NCI-H69 (cell line): Measurements from ENCODE around the gene WSB2.

Source experiments
- DNase-seq: peaks from one replicate; lab custom pipeline; 2025; lab: John Stamatoyannopoulos, UW

WSB2 gene

DNA sequence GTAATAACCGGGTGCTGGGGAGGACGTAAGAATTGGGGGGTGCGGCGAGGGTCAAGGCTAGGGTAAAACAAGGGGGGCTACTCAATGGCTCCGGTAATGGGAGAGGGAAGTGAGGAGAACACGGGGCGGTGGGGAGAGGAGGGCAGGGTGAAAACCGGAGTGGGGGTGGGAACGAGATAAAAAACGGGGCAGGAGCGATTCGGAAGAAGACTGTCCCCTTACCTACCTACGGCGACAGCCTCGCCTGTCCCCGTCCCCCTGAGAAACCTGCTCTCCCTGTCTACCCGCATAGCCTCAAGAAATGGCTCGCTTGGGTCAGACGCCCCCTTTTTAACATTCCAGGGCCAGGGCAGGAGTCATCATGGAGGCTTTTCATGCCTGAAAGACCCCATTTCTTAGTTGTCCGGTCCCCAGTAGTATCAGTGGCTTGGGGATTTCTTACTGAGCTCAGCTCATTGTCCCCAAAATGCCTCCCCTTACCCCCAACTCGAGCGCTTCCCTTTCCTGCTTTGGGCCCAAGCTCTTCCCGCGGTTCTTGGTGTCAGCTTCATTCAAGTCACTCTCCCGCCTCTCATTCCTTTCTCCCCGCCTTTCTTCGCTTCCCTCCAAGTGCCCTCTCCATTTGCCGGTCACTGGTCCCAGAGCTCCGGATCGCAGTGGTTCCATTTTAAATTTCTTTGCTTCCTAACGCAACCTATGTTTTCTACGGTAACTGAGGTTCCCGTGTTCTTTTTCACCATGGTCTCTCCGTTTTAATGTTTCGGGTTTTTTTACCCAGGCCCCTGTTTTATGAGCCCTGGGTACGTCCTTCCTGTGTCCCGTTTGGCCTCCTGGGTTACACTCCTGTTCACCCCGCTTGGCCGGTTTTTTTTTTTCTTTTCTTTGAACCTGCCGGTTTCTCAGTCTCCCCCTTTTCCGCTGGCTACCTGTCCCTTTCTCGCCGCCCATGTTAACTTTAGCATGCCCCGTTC lies 1.2 kb upstream of the WSB2 start:
- DNase-seq: peak; percentile 59

DNA sequence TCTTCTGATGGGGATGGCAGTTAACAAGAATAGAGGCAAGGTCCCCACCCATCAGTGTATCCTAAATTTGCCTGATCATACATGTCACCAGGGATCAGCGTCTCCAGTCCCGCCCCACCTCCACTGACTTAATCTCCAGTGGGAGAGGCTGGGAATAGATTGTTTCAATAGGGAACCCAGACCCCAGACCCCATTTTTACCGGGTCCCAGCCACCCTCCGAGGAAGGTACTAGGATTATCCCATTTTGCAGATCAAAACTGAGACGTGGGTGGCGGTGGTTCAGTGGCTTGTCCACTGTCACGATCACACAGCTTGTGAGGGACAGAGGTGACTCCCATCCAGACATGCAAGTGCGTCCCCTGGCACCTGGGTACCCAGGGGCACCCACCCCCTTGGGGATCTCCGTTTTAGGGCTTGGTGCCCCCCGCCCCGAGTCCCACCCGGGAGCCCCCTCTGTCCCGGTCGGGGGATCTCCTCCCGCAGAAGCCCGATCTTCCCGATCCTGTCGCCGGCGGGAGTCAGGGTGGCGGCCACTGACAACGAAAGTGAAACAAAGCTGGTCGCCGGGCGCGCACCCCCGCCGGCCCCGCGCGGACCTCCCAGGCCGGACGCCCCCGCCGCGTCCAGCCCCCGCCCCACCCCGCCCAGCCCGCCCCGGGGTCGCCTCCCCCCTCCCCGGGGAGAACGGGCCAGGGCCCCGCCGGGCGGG lies 523 bp downstream of the WSB2 start:
- DNase-seq: peak; percentile 79

DNA sequence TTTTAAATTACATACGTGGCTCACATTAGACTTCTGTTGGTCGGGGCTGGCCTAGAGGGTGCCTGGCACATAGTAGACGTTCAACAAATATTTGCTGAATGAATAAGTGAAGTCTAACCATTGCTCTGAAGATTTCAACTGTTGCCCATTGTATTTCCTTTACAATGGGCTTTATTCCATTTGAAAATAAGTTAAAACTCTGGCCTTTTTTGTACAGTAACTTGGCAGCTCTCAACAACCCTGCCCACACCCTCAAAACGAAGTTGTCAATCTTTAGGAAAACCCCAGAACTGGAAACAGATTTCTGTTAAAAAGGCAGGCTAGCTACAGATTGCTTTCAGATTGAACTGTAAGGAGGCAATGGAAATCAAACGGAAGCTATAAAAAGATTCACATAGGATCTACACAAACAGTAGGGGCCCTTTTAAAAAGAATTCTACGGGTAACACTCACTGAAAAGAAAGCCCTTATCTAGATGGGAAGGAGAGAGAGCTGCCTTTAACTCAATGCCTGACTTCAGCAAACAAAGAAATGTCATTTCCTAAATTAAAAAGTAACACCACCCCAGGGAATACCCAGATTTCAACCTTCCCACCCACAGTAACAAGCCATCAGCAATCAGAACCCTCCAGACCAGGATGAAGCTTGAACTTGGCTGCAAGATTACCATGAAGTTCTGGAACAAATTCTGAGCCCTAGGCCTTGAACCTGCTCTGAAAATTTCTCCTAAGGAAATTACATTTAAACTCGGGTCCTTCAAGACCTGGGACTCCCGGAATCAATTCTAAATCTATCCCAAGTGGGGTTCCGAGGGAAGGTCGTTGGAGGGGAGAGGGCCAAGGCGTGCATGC lies 1.4 kb downstream of the WSB2 start:
- peak; percentile 72 for DNase-seq

DNA sequence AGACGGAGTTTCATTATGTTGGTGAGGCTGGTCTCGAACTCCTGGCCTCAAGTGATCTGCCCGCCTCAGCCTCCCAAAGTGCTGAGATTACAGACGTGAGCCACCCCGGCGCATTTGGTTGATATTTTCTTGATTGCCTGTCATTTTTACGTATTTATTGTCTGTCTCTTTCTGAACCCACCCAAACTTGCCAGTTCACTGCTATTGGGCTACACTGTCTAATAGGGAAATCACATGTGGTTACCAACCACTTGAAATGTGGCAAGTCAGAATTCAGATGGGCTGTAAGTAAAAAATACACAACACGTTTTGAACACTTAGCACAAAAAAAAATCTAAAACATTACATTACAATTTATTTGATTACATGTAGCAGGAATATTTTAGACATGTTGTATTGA lies 2.1 kb downstream of the WSB2 start:
- DNase-seq: peak; percentile 29

DNA sequence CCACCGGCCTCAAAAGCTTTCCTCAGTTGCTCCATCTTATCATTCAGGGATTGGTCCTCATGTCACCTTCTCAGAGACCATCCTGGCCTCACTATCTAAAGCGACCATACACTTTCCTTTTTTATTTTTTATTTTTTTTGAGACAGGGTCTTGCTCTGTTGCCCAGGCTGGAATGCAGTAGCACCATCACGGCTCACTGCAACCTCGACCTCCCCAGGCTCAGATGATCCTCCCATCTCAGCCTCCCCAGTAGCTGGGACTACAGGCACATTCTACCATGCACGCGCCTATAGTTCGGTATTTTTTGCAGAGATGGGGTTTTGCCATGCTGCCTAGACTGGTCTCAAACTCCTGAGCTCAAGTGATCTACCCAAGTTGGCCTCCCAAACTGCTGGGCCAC lies 2.8 kb downstream of the WSB2 start:
- DNase-seq: no peak

DNA sequence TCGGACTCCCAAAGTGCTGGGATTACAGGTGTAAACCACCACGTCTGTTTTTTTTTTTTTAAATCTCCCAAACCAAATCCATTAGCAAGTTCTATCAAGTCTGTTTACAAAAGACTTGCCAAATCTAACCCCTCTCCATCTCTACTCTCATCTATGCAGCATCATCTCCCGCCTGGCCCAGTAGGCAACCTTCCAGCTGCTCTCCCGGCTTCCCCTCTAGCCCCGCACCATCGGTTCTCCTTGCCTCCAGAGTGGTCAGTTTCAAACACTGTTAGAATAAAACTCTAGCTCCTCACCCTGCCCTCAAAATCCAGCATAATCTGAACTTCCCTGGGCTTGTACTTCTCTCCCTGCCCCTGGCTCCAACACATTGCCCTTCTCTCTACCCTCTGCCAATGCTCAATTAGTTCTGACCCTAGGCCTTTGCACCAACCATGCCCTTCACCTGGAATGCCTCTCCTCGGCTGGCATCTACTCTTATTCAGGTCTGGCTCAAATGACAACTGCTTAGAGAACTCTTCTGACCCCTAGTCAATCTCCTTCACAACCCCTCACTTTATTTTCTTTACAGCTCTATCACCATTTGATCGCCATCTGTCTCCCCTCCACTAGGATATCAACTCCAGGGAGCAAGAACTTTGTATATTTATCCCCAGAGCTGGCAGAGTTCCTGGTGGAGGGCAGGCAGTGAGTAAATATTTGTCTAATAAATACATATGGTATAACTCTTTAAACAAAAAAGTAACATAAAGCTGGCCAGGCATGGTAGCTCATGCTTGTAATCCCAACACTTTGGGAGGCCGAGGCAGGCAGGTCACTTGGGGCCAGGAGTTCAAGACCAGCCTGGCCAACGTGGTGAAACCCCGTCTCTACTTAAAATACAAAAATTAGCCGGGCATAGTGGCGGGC lies 4.9 kb downstream of the WSB2 start:
- DNase-seq: peak; percentile 93

DNA sequence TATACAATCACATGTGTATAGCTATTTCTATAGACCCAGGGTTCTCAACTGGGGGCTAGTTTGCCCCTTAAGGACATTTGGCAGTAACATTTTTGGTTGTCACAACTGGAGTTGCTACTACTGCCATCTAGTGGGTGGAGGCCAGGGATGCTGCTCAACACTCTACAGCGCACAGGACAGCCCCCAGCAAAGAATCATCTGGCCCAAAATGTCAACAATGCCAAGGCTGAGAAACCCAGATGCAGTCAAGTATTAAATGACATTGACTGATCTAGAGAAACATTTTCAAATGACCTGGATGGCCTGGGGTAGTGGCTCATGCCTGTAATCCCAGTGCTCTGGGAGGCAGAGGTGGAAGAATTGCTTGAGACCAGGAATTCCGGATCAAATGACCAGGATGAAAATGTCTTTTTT lies 5.8 kb downstream of the WSB2 start:
- peak; percentile 81 for DNase-seq

DNA sequence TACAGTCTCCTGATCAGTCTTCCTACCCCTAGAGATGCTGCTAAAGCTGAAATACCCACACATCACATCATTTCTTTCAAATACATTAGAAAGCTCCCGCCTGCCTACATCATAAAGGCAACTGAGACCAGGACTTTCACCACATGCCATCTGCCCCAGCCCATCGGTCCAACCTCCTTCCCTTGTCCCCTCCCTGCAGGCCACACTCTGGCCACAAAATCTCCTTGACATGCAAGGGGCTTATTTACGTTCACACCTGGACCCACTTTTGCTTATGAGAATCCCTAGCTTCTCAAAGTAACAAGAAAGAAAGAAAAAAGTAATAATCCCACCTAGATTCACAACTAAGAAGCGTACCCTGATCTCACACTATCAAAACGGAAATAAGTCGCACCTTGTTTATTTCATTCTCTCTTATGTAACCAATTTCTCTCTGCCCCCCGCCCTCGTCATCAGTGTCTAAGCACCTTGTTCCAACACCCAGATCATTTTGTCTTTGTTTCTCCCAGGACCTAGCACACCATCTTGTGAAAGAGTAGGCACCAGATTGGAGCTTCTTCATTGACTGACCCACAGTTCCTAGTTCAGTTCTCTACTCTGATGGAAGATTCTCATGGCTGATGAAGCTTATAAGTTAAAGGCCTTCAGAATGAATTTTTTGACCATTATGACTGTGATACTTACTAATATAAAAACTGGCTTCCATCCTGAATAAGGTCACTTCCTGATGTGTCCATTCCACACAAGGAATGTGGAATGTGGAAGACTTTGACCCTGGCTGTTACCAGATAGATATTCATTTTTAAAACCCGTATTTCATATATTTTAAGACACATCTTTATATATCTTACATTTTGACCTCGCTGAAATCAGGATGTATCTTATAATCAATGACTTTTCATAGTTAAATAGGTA lies 7.7 kb downstream of the WSB2 start:
- DNase-seq: no peak

DNA sequence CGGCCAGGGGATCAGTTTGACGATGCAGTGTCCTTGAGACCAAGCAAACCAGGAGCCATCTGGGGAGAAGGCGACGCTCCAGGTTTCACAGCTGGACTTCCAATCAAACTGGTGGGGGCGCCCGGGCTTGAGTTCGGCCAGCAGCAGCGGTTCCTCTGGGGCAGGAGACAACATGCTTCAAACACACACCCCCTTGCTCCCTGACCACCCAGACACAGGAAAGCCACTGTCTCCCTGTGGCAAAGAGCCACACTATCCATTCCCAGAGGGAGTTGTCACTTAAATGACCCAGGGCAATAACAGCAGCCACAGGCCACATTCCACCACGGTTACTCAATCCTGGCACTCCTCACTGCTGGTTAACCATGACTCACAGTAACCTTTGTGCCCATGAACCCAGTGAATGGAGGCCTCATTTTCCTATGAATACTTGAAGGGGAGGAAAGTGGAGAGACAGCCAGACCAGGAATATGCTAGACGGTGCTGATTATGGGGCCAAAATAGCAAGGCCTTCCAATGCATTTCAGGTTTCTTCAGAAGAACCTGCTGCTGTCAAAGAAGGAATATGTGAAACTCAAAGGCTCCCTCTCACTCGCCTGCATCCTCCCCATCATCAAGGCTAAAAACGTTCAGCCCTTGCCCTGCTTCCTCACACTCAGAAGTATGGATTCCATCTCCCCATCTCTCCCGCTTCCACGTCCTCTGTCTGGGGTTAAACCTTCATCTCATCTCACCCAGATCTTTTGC lies 8.5 kb downstream of the WSB2 start:
- no peak for DNase-seq

DNA sequence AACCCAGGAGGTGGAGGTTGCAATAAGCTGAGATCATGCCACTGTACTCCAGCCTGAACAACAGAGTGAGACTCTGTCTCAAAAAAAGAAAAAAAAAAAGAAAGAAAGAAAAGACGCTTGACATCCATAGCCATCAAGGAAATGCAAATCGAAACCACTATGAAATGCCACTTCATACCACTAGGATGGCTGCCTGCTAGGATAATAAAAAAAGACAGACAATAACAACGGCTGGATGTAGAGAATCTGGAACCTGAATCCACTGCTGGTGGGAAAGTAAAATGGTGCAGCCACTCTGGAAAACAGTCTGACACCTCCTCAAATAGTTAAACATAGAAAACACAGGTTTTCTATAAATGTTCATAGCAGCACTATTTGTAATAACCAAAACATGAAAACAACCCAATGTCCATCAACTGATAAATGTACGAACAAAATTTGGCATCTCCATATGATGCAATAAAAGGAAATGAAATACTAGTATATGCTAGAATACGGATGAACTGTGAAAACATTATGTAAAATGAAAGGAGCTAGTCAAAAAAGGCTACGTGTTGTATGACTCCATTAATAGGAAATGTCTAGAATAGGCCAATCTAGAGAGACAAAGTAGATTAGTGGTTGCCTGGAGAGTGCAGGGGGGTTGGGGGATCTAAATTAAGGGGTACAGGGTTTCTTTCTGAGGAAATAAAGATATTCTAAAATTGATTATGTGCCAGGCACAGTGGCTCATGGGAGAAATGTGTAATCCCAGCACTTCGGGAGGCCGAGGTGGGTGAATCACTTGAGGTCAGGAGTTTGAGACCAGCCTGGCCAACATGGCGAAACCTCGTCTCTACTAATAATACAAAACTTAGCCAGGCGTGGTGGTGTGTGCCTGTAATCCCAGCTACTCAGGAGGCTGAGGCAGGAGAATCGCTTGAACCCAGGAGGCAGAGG lies 9.7 kb downstream of the WSB2 start:
- no peak for DNase-seq

DNA sequence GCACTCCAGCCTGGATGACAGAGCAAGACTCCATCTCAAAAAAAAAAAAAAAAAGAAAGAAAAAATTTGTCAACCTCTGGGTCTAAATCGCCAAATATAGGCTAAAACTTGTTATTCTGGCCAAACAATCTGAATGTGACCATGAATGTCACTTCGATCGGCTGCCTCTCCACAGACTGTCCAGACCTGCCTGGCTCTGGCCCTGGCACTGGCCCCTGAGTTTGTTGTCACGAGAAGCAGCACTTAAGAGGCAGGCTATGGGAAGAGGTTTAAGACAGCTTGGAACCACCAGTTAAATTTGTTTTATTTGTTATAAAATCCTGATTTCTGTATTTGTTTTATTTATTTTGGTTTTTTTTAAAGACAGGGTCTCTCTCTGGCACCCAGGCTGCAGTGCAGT lies 14.5 kb downstream of the WSB2 start:
- no peak for DNase-seq

DNA sequence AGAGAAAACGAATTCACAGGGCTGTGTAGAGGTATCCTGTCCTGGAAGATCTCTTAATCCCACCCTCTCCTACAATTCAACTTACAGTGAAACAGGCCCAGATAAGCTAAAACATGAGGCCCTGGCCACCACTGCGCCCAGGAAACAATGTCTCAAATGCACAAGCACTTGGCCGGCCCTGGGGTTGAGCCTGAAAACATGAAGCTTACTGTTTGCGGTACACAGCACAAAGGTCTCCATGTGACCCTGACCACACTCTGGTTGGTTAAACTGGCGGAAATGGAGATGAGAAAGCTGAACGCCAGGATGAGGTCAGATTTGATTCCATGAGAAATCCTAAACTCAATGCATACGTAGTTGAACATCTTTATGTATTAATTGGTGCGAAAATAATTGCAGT lies 16.4 kb downstream of the WSB2 start:
- DNase-seq: no peak

DNA sequence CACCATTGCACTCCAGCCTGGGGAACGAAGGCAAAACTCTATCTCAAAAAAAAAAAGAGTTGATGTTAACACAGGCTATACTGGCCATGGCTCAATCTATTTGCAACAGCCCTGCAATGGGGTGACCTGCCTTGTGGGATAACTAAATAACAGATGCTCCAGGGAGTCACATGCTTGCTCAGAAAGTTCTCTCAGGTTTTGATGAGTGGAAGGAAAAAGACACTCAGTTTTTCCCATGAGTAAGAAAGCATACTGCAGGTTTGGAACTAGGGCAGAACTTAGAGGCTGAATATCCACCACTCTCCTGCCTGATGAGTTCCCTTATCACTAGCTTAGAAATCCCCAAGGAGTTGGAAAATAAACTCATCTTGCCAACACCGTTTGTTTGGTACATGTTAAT lies 16.9 kb downstream of the WSB2 start:
- no peak for DNase-seq

DNA sequence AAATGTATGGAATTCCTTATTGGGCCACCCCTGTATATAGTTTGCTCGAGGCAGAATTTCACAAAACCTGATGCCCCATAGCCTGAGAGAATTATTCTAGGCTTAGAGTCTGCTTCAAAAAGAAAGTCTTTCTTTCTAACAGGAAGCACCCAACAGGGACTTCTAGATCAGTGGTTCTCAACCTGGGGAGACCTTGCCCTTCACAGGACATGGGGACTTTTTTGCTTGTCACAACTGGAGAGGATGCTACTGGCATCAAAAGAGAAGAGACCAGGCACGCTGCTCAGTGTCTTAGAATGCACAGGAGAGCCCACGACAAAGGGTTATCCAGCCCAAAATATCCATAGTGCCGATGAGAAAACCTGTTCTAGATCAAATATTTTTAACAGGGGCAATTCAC lies 18.9 kb downstream of the WSB2 start:
- no peak for DNase-seq

DNA sequence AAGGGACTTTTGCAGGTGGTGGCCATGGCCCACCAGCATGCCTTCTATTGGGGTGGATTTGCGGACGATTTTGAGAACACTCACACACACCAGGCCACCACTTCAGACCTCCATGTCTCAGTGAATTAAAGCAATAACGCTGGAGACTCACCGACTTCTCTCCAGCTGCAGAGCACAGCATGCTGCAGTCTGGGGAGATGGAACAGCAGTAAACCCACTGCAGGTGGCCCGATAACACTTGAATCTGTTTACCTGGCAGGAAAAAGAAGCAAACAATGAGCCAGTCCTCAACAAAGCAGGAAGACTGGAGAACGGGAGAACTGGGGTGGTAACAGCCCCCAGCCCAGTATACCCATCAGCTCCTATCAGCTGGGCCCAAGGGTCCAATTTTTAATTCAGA lies 22.8 kb downstream of the WSB2 start:
- no peak for DNase-seq

DNA sequence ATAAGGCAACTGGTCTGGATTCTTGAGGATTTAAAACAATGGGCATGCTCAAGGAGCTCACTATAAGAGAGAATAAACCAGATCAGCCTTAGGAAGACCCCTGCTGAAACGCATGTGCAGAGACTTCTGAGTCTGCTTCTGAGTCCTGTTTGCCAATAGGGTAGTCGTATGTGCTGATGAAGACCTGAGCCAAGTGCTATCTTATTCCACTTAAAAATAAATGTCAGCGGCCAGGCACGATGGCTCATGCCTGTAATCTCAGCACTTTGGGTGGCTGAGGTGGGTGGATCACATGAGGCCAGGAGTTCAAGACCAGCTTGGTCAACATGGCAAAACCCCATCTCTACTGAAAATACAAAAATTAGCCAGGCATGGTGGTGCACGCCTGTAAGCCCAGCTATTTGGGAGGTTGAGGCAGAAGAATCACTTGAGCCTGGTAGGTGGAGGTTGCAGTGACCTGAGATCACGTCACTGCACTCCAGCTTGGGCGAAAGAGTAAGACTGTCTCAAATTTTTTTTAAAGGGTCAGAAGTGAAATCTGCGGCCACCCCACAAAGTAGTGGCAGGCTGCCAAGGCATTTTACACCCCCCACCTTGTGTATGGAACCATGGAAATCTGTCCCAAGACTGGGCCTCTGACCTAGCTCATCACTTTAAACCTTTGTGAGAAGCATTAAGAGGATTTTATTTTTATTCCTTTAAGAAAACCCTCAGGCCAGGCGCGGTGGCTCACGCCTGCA lies 24.1 kb downstream of the WSB2 start:
- no peak for DNase-seq

DNA sequence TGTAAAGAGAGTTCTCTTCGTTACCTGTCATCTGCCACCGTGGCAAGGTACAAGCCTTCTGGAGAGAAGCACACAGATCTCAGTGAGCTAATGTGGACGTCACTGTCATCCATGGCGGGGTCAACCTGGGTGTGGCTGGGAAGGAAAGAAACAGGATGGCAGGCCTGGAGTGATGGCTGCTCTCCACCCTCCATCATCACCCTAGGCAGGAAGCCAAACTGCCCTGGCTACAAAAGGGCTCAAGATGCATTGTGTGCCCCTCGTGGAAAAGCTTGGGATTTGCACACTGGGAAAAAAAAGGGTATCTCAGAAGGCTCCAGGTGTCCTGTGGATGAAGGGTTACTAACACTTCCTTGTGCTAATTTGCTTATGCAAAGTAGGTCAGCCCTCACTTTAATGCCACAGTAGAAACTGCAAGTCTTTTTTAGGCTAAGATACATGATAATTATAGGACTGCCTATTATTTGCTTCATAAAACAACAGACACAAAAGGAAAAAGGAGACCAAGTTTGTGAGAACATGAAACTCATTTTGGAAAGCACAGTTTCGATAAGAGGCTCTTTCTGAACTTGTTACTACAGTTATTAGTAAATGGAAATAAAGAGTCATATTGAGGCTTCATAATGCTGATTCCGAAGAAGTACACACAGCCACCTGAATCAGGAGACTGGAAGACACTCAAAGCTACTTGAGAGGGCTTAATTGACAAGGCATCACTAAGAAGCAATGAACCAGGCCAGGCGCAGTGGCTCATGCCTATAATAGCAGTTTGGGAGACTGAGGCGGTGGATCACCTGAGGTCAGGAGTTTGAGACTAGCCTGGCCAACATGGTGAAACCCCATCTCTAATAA lies 25.6 kb downstream of the WSB2 start:
- DNase-seq: peak; percentile 78
